ENCODE measurements around the gene SLC2A1. TPM values are rescaled to one million over a fixed set of nuclear protein-coding genes. Genes with fewer than 3 reads are reported as not detected.

Gene SLC2A1
- total and polyA plus RNA-seq, 10 donors = 18.3 to 142 (median 32.4) TPM

DNA sequence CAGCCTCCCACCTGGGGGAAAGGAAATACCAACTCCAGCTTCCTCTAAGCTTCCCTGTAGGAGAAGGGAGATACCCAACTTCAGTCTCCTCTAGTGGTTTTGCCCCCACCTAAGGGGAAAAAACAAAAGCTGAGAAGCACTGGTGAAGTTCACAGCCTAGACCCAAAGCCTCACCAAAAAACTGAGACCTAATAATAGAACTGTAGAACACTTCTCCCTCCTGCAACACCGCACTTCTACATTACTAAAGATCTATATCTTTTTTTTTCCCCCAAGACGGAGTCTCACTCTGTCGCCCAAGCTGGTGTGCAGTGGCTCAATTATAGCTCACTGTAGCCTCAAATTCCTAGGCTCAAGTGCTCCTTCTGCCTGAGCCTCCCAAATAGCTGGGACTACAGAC, 43.2 kb downstream of the SLC2A1 start:
- Histone ChIP-seq H3K4me1 (peaks cover 0 to 5% (median 0%) of the 10 kb centered on the region in 6 donors), H3K4me3 (no peak overlapping the region), H3K27ac (no peak overlapping the region), H3K36me3 (no peaks in the 10 kb centered on the region), H3K27me3 (replicated peaks in 1 of 7) (no peaks in the 10 kb centered on the region), H3K9me3 (peaks cover 0 to 30% (median 13%) of the 10 kb centered on the region in 8 donors)
- intact Hi-C loops (cut with DNase I; ENCODE audit: low total_unique reads) = no loop called here
- WGBS, 5 donors = 71 to 88% (median 81%) methylated on average over 3 of the region's 3 CpGs
- no peak for DNase-seq
- TF ChIP-seq POLR2AphosphoS5 (IDR thresholded peaks at IDR 0.05) (no peak), POLR2A (IDR thresholded peaks at IDR 0.05) (no peak)
- TF ChIP-seq, protein P1, sequence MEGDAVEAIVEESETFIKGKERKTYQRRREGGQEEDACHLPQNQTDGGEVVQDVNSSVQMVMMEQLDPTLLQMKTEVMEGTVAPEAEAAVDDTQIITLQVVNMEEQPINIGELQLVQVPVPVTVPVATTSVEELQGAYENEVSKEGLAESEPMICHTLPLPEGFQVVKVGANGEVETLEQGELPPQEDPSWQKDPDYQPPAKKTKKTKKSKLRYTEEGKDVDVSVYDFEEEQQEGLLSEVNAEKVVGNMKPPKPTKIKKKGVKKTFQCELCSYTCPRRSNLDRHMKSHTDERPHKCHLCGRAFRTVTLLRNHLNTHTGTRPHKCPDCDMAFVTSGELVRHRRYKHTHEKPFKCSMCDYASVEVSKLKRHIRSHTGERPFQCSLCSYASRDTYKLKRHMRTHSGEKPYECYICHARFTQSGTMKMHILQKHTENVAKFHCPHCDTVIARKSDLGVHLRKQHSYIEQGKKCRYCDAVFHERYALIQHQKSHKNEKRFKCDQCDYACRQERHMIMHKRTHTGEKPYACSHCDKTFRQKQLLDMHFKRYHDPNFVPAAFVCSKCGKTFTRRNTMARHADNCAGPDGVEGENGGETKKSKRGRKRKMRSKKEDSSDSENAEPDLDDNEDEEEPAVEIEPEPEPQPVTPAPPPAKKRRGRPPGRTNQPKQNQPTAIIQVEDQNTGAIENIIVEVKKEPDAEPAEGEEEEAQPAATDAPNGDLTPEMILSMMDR (IDR thresholded peaks at IDR 0.05 in 8 of 11, conservative IDR thresholded peaks at IDR 0.05 in 3 of 11) = no peak

DNA sequence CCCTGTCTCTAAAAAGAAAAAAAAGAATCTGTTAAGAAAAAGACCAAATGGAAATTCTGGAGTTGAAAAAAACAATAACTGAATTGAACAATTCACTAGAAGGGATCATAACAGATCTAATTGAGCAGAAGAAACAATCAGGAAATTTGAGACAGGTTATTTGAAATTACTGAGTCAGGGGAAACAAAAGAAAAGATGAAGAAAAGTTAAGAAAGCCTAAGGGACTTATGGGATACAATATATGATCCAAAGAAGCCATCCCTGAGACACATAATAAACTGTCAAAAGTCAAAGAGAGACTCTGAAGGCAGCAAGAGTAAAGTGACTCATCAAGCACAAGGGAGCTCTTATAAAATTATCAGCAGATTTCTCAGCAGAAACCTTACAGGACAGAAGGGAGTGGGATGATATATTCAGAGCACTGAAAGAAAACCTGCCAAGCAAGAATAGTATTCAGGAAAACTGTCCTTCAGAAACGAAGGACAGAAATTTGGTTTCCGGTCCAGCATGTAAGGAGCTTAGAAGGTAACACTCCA, 44.5 kb downstream of the SLC2A1 start:
- no peak overlapping the region for H3K27ac ChIP-seq
- H3K4me3 ChIP-seq = no peak overlapping the region
- DNase-seq = no peak
- H3K27me3 ChIP-seq (replicated peaks in 1 of 7) = no peaks in the 10 kb centered on the region
- WGBS, 5 donors = 41 to 95% (median 82%) methylated on average over 2 of the region's 2 CpGs
- H3K36me3 ChIP-seq = no peaks in the 10 kb centered on the region
- H3K4me1 ChIP-seq = peaks cover 0 to 5% (median 0%) of the 10 kb centered on the region in 6 donors
- H3K9me3 ChIP-seq = peaks cover 0 to 30% (median 13%) of the 10 kb centered on the region in 8 donors
- intact Hi-C loops (cut with DNase I; ENCODE audit: low total_unique reads) = no loop called here
- TF ChIP-seq POLR2A (IDR thresholded peaks at IDR 0.05) = no peak
- no peak for TF ChIP-seq POLR2AphosphoS5 (IDR thresholded peaks at IDR 0.05)
- TF ChIP-seq, protein P1 (IDR thresholded peaks at IDR 0.05 in 8 of 11, conservative IDR thresholded peaks at IDR 0.05 in 3 of 11) = no peak

DNA sequence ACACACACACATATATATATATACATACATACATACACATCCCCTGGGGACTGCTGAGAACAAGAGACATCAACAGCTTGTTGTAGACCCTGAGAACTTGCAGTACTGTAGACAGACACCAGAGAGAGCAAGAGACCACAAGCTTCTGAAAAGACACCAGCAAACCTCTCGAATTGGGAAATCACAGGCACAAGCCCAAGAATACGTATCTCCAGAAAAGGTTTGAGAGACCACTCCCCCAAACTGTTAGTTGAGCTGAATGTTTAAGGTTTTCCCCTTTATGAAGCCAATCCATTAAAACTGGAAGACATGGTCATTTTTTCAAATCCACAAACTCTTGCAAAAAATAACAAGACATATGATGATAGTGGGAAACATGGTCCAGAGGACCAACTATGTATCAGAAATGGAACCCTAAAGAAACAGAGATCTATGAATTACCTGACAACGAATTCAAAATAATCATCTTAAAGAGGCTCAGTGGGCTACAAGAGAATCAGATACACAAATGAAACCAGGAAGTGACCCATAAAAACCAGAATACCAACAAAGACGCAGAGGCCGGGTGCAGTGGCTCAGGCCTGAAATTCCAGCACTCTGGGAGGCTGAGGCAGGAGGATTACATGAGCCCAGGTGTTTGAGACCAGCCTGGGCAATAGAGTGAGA, 45.1 kb downstream of the SLC2A1 start:
- no peaks in the 10 kb centered on the region for H3K36me3 ChIP-seq
- no peak for TF ChIP-seq POLR2A (IDR thresholded peaks at IDR 0.05)
- TF ChIP-seq, protein P1 (IDR thresholded peaks at IDR 0.05 in 8 of 11, conservative IDR thresholded peaks at IDR 0.05 in 3 of 11) = peak; percentile 60 to 95 (median 79)
- DNase-seq = no peak
- H3K27me3 ChIP-seq (replicated peaks in 1 of 7) = no peaks in the 10 kb centered on the region
- intact Hi-C loops (cut with DNase I; ENCODE audit: low total_unique reads) = loop anchor here (2.0 kb wide), 1 partner anchor 161 kb away; no protein-coding TSS in a partner anchor
- WGBS, 5 donors = 45 to 54% (median 49%) methylated on average over 5 of the region's 5 CpGs
- H3K4me3 ChIP-seq = no peak overlapping the region
- no peak overlapping the region for H3K27ac ChIP-seq
- H3K9me3 ChIP-seq = peaks cover 0 to 30% (median 13%) of the 10 kb centered on the region in 8 donors
- peaks cover 0 to 5% (median 0%) of the 10 kb centered on the region in 6 donors for H3K4me1 ChIP-seq

DNA sequence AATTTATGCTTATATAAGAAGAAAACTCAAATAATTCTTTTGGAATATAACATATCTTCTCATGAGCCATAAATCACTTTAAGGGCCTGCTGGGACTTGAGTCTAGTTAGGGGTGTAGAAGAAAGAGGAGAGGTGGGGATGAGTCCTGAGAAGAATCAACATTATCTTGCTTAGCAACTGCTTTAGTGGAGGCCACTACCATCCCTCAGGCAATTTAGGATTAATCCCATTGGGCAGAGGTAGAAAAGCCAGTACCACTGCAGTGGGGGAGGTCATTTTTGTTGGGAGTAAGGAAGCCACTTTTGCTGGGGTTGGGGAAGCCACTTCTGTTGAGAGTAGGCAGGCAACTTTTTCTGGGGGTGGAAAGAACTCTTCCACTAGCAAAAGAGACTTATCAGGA, 47.7 kb downstream of the SLC2A1 start:
- Histone ChIP-seq H3K4me1 (peaks cover 0 to 5% (median 0%) of the 10 kb centered on the region in 6 donors), H3K36me3 (no peaks in the 10 kb centered on the region), H3K27me3 (replicated peaks in 1 of 7) (no peaks in the 10 kb centered on the region), H3K9me3 (peaks cover 0 to 21% (median 13%) of the 10 kb centered on the region in 8 donors), H3K27ac (no peak overlapping the region), H3K4me3 (no peak overlapping the region)
- DNase-seq = no peak
- intact Hi-C loops (cut with DNase I; ENCODE audit: low total_unique reads) = no loop called here
- no peak for TF ChIP-seq POLR2A (IDR thresholded peaks at IDR 0.05)
- TF ChIP-seq, protein P1 (IDR thresholded peaks at IDR 0.05 in 8 of 11, conservative IDR thresholded peaks at IDR 0.05 in 3 of 11) = no peak
- no peak for TF ChIP-seq POLR2AphosphoS5 (IDR thresholded peaks at IDR 0.05)
